Activated CD4-positive, CD25-positive, alpha-beta regulatory T cell treated with anti-CD3 and anti-CD28 coated beads, Interleukin-2, amount 50 U/mL, for 16 hours (primary cell): Measurements from ENCODE around the gene NEK7.

Experiments used
- DNase-seq: peaks from one replicate; pipeline ENCODE4 v3.0.0-alpha.2; 2020; ENCODE audit warnings: low read depth, low spot score

Gene NEK7

DNA sequence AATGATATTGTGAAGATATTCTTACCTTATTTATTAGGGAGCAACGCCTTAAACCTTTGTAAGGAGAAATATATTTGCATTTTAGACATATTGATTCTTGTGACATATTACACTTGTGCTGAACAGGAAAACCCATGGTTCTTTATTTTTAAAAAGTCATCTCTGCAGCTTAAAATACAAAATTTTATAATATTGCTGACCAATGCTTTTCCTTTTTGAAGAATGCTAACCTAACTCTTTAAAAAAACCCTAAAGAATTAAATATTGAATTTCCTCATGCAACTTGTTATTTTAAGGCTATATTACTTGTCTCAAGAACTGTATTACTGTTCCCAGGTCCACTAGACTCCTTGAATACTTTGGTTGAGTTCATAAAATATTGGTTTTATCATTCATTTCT, 99.0 kb downstream of the NEK7 start:
- DNase-seq = no peak

- DNase-seq = no peak
Measured at GRCh38 chr1:198258491-198258890, 101.7 kb downstream of the NEK7 start.

DNA sequence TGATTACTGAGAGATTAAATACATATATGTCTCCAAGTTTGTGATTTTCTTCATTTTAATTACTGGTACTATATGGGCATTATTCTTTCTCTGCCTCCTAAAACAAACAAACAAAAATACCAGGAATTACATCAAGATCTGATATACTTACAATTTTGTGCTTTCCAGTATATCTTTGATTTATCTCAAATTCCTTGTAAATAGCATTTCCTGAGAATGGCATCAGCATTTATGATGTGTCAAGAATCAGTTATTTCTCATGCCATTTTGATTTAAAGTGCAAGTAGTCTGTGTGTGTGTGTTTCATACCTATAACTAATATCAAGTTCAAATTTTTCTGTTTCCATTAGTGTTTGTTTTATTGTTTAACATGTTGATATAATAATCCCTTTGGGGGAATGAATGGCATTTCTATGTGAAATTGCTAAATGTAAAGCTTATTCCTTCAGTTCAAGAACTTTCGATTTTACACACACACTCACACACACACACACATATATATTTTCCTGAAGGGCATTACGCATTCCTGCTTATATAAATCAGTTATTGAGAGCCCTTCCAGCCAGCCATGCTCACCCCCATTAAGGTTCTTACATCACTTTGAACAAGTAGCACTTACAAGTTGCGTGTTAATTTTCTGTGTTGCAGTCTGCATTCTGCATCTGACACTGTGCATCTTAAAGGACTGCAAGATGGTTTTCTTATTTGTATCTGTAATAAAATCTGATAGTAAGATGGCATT, 102.7 kb downstream of the NEK7 start:
- DNase-seq = no peak

DNA sequence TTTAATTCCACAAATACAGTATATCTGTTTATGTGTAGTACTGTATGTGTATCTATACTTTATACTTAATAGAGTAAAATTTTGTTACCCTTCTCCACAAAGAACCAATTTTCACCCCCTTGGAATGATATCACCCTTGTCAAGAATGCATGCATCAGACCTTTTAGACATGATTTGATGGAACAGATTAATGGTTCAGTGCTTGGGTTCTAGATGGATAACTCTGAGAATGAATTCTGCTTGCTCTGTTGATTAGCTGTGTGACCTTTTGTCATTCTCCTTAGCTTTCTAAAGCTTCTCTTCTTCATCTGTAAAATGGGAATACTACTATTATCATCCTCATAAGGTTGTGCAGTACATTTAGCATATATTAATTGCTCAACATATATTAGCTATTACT, 105.1 kb downstream of the NEK7 start:
- DNase-seq = no peak

GRCh38 chr1:198263186-198263585, 106.4 kb downstream of the NEK7 start:
- no peak for DNase-seq

- DNase-seq = no peak
Measured at GRCh38 chr1:198264282-198264681, 107.5 kb downstream of the NEK7 start.

DNA sequence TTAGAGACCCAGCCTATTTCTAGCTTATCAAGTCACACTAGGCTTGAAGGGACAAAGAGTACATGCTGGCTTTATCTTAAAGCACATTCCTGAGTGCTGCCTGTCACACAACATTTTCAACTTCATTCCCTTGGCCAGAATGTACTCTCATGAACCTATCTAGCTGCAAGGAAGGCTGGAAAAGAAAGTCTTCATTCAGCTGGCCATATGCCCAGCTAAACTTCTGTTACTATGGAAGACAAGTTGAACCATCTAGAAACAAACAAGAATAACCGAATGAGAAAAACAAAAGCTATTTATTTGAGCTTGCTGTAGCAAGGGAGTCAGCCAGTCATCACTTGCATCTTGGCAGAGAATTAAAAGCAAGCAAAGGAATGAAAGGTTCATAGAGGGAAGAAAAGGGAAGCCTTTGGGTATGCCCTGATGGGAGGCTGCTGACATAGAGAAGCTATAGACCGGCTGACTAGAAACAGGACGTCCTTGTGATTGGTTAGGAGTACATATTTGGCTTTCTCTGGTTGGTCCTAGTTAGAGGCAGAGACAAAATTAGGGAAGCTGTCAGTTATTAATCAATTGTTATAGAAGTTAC, 108.4 kb downstream of the NEK7 start:
- DNase-seq = no peak

DNA sequence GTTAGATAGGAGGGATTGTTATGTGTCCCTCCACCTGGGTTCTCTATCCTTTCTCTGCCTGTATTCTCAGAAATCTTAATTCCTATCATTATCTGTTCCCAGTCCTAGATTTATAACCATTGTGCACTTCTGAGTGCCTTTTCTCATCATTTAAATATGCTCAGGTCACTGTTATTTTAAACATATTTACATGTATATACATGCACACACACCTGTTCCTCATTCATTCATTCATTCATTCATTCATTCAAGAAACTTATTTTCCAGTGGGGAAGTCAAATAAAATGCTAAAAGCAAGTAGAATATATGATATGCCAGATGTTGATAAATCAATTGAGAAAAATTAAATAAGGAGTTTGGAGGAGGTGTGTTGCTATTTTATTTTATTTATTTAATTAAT, 110.3 kb downstream of the NEK7 start:
- no peak for DNase-seq

DNA sequence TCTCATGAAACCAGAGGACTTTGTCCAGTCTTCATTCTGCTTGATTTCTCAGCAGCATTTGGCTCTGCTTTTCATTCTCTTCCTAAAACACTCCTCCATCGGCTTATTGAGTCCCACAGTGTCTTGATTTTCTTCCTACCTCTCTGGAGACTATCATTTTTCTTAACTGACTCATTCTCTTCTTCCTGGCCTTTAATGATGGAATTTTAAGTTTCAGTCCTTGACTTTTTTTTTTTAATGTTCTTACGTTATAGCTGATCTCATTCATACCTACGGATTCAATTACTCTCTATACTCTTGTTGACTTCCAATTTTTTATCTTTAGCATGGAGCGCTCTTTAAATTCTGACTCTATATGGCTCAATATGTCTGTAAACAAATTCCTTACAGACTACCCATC, 111.1 kb downstream of the NEK7 start:
- no peak for DNase-seq

GRCh38 chr1:198268784-198269645, 112.2 kb downstream of the NEK7 start:
- no peak for DNase-seq

- DNase-seq = no peak
Measured at GRCh38 chr1:198269646-198269940, 112.8 kb downstream of the NEK7 start.

GRCh38 chr1:198270273-198270828, 113.6 kb downstream of the NEK7 start:
- no peak for DNase-seq

GRCh38 chr1:198271467-198271866, 114.7 kb downstream of the NEK7 start:
- no peak for DNase-seq

- no peak for DNase-seq
Measured at GRCh38 chr1:198272492-198272891, 115.7 kb downstream of the NEK7 start.

- no peak for DNase-seq
Measured at GRCh38 chr1:198273748-198274295, 117.0 kb downstream of the NEK7 start.

DNA sequence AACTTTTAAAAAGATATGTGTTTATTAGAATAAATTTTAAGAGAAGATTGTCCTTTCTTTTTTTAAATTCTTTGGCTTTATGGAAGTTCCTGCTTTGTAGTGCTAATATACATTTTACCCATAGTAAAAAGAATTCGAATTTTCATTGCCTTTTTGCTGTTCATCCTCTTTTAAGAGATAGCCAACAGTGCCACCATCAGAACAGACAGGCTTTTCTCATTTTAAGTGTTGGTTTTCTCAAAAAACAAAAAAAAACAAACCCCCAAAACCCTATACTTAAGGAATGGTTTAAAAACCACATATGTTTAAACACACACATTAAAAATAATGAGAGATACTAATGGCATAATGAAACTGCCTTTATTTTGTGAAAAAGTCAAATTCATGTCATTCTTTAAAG, 118.8 kb downstream of the NEK7 start:
- no peak for DNase-seq

DNA sequence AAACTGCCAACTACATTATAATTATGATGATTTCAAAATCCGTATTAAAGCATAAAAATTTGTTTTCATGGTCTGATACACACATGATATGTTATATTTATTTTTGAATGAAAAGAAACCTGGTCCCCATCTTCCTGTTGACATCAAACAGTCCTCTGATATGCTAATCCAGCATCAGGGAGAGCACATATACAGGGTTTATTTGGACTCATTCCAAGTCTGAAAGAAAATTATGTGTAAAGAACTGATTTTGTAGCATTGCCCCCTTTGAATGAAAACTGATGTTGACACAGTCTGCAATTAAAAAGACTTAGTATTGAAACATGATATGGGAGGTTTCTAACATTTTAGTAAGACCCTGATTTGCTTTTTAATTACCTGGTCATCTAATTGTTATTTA, 119.4 kb downstream of the NEK7 start:
- DNase-seq = no peak

- no peak for DNase-seq
Measured at GRCh38 chr1:198278943-198279342, 122.1 kb downstream of the NEK7 start.

- DNase-seq = no peak
Measured at GRCh38 chr1:198280080-198280479, 123.3 kb downstream of the NEK7 start.

GRCh38 chr1:198281911-198282310, 125.1 kb downstream of the NEK7 start:
- DNase-seq = no peak

DNA sequence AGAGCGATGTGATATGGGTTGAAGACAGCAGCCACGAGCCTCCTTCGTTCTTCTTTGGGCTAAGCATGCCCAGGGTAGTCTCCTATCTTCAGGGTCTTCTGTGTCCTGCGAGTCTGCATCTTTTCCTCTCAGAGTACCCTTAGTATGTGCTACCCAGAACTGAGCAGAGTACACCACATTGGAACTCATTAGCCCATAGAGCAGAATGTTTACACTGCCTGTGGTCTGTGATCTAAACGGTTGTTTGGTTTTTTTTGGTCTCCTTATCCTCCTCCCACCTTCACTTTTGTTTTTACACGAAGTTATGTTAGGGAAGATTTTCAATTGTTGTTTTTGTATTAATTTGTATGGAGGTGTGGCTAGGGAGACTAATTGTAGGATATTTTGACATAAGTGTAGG, 126.4 kb downstream of the NEK7 start:
- DNase-seq = no peak

- DNase-seq = no peak
Measured at GRCh38 chr1:198287916-198288315, 131.1 kb downstream of the NEK7 start.
